ENCODE measurements around the gene CDH4. TPM values are rescaled to one million over a fixed set of nuclear protein-coding genes. Genes with fewer than 3 reads are reported as not detected.
"Not testable (repeated sequence)": the region's sequence is repeated elsewhere in the genome, so short reads cannot be mapped to it uniquely, and the experiment has no call there.

CDH4 gene
- total RNA-seq, 4 donors from 2014 or later: not detected

- H3K4me1 ChIP-seq: no peaks in the 10 kb centered on the region
- H3K9me3 ChIP-seq: no peaks in the 10 kb centered on the region
- no peak overlapping the region for H3K4me3 ChIP-seq
- in situ Hi-C loops (cut with MboI; ENCODE audit: low pct_ligation_motif_present in 1 of 4, low pct_unique_long_range_greater_than_20kb in 1 of 4, low sequenced_read_pairs in 3 of 4) (no loop called here), intact Hi-C loops (cut with DNase I; ENCODE audit: low total_unique reads) (no loop called here)
- no peaks in the 10 kb centered on the region for H3K36me3 ChIP-seq
- WGBS, 2 donors (ENCODE audit: low coverage in 1 of 2): 60 to 77% methylated on average over 2 to 7 of the region's 7 CpGs
- DNase-seq: no peak
- no peaks in the 10 kb centered on the region for H3K27me3 ChIP-seq
- H3K27ac ChIP-seq: no peak overlapping the region
- TF ChIP-seq CTCF (IDR thresholded peaks at IDR 0.05): no peak
- TF ChIP-seq POLR2A (IDR thresholded peaks at IDR 0.05): no peak
- no peak for TF ChIP-seq EP300 (IDR thresholded peaks at IDR 0.05; ENCODE audit: low read depth)
- TF ChIP-seq POLR2AphosphoS5 (IDR thresholded peaks at IDR 0.05): no peak
These were observed 168.7 kb downstream of the CDH4 start for GRCh38 chr20:61420781-61421180.

- no peaks in the 10 kb centered on the region for H3K27me3 ChIP-seq
- H3K4me3 ChIP-seq: no peak overlapping the region
- WGBS, 2 donors (ENCODE audit: low coverage in 1 of 2): 32 to 59% methylated on average over 4 to 13 of the region's 13 CpGs
- in situ Hi-C loops (cut with MboI; ENCODE audit: low pct_ligation_motif_present in 1 of 4, low pct_unique_long_range_greater_than_20kb in 1 of 4, low sequenced_read_pairs in 3 of 4) (no loop called here), intact Hi-C loops (cut with DNase I; ENCODE audit: low total_unique reads) (no loop called here)
- H3K9me3 ChIP-seq: no peaks in the 10 kb centered on the region
- H3K36me3 ChIP-seq: no peaks in the 10 kb centered on the region
- DNase-seq: no peak
- TF ChIP-seq POLR2AphosphoS5 (IDR thresholded peaks at IDR 0.05): no peak
- no peak for TF ChIP-seq POLR2A (IDR thresholded peaks at IDR 0.05)
- TF ChIP-seq CTCF (IDR thresholded peaks at IDR 0.05): no peak
- TF ChIP-seq EP300 (IDR thresholded peaks at IDR 0.05; ENCODE audit: low read depth): no peak
- H3K4me1 ChIP-seq: no peaks in the 10 kb centered on the region
- no peak overlapping the region for H3K27ac ChIP-seq
These were observed 170.8 kb downstream of the CDH4 start for GRCh38 chr20:61422636-61423425.

- no peaks in the 10 kb centered on the region for H3K27me3 ChIP-seq
- intact Hi-C loops (cut with DNase I; ENCODE audit: low total_unique reads) (no loop called here), in situ Hi-C loops (cut with MboI; ENCODE audit: low pct_ligation_motif_present in 1 of 4, low pct_unique_long_range_greater_than_20kb in 1 of 4, low sequenced_read_pairs in 3 of 4) (no loop called here)
- no peaks in the 10 kb centered on the region for H3K4me1 ChIP-seq
- TF ChIP-seq CTCF (IDR thresholded peaks at IDR 0.05): no peak
- TF ChIP-seq EP300 (IDR thresholded peaks at IDR 0.05; ENCODE audit: low read depth): no peak
- TF ChIP-seq POLR2A (IDR thresholded peaks at IDR 0.05): no peak
- TF ChIP-seq POLR2AphosphoS5 (IDR thresholded peaks at IDR 0.05): no peak
- H3K9me3 ChIP-seq: no peaks in the 10 kb centered on the region
- H3K27ac ChIP-seq: no peak overlapping the region
- no peaks in the 10 kb centered on the region for H3K36me3 ChIP-seq
- H3K4me3 ChIP-seq: no peak overlapping the region
- 75 to 88% methylated on average over 1 to 4 of the region's 4 CpGs for WGBS, 2 donors (ENCODE audit: low coverage in 1 of 2)
- DNase-seq: no peak
These were observed 172.1 kb downstream of the CDH4 start for GRCh38 chr20:61424011-61424627.

GRCh38 chr20:61424628-61425420 is 172.8 kb downstream of the CDH4 start:
- Histone ChIP-seq H3K4me3 (no peak overlapping the region), H3K9me3 (no peaks in the 10 kb centered on the region), H3K36me3 (no peaks in the 10 kb centered on the region), H3K27me3 (no peaks in the 10 kb centered on the region), H3K4me1 (no peaks in the 10 kb centered on the region), H3K27ac (no peak overlapping the region)
- 80 to 88% methylated on average over 1 to 24 of the region's 25 CpGs for WGBS, 2 donors (ENCODE audit: low coverage in 1 of 2)
- DNase-seq: no peak
- TF ChIP-seq EP300 (IDR thresholded peaks at IDR 0.05; ENCODE audit: low read depth): no peak
- in situ Hi-C loops (cut with MboI; ENCODE audit: low pct_ligation_motif_present in 1 of 4, low pct_unique_long_range_greater_than_20kb in 1 of 4, low sequenced_read_pairs in 3 of 4) (no loop called here), intact Hi-C loops (cut with DNase I; ENCODE audit: low total_unique reads) (no loop called here)

- intact Hi-C loops (cut with DNase I; ENCODE audit: low total_unique reads): not testable (repeated sequence)
- WGBS, 2 donors (ENCODE audit: low coverage in 1 of 2): 80 to 93% methylated on average over 1 to 17 of the region's 18 CpGs
These were observed 173.5 kb downstream of the CDH4 start for GRCh38 chr20:61425541-61425991.

More at GRCh38 chr20:61425541-61425991, 173.5 kb downstream of the CDH4 start:
- in situ Hi-C loops (cut with MboI; ENCODE audit: low pct_ligation_motif_present in 1 of 4, low pct_unique_long_range_greater_than_20kb in 1 of 4, low sequenced_read_pairs in 3 of 4); DNase-seq; H3K36me3 ChIP-seq; H3K27ac ChIP-seq; H3K9me3 ChIP-seq; H3K4me1 ChIP-seq; H3K27me3 ChIP-seq; H3K4me3 ChIP-seq: not testable (repeated sequence)
